Brain microvascular endothelial cell (primary cell): Measurements from ENCODE around the gene KAZN.

Source experiments
- DNase-seq: peaks from one replicate; pipeline ENCODE4 v3.0.0-alpha.2; 2020
- H3K27ac ChIP-seq: fragments of 250-450 bp; sonication (Bioruptor Pico); 2 replicates; pipeline ENCODE4 v1.5.1; 2020; ENCODE audit warnings: mild to moderate bottlenecking, moderate library complexity
- H3K27me3 ChIP-seq: fragments of 250-450 bp; sonication (Bioruptor Pico); replicated peaks from 2 replicates; pipeline ENCODE4 v1.5.1; 2020; ENCODE audit warnings: mild to moderate bottlenecking
- H3K36me3 ChIP-seq: fragments of 250-450 bp; sonication (Bioruptor Pico); replicated peaks from 2 replicates; pipeline ENCODE4 v1.5.1; 2020; ENCODE audit warnings: mild to moderate bottlenecking
- H3K4me3 ChIP-seq: 2 replicates; pipeline ENCODE4 v1.5.1; 2011; ENCODE audit warnings: low read depth, mild to moderate bottlenecking, control low read depth, low read length, moderate library complexity
- in situ Hi-C: cut with HindIII; loops from 2 replicates; pipeline ENCODE4 v1.10.0; 2017; ENCODE audit warnings: low sequenced_read_pairs, low pct_ligation_motif_present
- TF ChIP-seq, protein P1 (sequence below): IDR thresholded peaks from 2 replicates; pipeline ENCODE4 v1.5.1; 2011; ENCODE audit warnings: low read depth, mild to moderate bottlenecking, moderate library complexity, low read length, control low read depth, inconsistent platforms; ENCODE audit errors: missing control alignments

Gene KAZN

GRCh38 chr1:15013767-15014166 lies 415.3 kb downstream of the KAZN start:
- TF ChIP-seq, protein P1, sequence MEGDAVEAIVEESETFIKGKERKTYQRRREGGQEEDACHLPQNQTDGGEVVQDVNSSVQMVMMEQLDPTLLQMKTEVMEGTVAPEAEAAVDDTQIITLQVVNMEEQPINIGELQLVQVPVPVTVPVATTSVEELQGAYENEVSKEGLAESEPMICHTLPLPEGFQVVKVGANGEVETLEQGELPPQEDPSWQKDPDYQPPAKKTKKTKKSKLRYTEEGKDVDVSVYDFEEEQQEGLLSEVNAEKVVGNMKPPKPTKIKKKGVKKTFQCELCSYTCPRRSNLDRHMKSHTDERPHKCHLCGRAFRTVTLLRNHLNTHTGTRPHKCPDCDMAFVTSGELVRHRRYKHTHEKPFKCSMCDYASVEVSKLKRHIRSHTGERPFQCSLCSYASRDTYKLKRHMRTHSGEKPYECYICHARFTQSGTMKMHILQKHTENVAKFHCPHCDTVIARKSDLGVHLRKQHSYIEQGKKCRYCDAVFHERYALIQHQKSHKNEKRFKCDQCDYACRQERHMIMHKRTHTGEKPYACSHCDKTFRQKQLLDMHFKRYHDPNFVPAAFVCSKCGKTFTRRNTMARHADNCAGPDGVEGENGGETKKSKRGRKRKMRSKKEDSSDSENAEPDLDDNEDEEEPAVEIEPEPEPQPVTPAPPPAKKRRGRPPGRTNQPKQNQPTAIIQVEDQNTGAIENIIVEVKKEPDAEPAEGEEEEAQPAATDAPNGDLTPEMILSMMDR, result no peak
- in situ Hi-C loops, result no loop called here
- no peaks in the 10 kb centered on the region for H3K36me3 ChIP-seq

DNA sequence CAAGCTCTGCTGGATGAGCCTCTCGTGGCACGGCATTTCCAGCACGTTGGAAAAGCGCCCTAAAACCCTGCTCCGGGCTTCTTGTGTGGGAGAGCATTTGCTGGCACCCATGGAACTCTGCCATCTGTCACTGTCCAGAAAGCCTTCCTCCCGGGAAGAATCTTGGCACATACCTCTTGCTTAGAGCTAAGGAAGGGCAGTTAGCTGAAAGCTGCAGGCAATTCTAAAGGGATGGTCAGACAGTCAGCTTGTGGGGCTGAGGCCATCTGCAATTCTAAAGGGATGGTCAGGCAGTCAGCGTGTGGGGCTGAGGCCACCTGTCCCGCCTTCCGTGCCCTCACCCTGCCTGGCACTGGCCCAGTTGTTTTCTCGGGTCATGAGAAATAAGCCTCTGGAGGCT lies 416.0 kb downstream of the KAZN start:
- TF ChIP-seq, protein P1, result no peak
- in situ Hi-C loops, result no loop called here
- no peaks in the 10 kb centered on the region for H3K27me3 ChIP-seq

More at GRCh38 chr1:15013767-15014166, 415.3 kb downstream of the KAZN start:
- no peak for DNase-seq
- Histone ChIP-seq H3K27me3 (no peaks in the 10 kb centered on the region), H3K27ac (no peak overlapping the region), H3K4me3 (no peak overlapping the region)

DNA sequence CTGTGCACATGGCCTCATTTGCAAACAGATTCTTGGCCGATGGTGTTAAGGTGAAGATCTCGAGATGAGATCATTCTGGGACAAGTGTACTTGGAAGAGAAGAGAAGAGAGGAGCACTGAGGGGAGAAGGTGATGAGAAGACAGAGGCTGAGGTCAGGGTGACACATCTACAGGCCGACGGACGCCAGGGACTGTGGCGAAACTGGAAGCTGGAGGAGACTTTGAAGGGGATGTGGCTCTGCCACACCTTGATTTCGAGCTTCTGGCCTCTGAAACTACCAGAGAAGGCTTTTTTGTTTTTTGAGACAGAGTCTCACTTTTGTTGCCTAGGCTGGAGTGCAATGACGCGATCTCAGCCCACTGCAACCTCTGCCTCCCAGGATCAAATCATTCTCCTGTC lies 417.5 kb downstream of the KAZN start:
- no peak for DNase-seq
- H3K27me3 ChIP-seq, result no peaks in the 10 kb centered on the region
- in situ Hi-C loops, result no loop called here
- no peak overlapping the region for H3K4me3 ChIP-seq
- H3K27ac ChIP-seq, result no peak overlapping the region
- no peaks in the 10 kb centered on the region for H3K36me3 ChIP-seq
- TF ChIP-seq, protein P1, result no peak

More for the DNA sequence above, 416.0 kb downstream of the KAZN start:
- DNase-seq, result no peak
- H3K4me3 ChIP-seq, result no peak overlapping the region
- no peak overlapping the region for H3K27ac ChIP-seq
- no peaks in the 10 kb centered on the region for H3K36me3 ChIP-seq

- H3K4me3 ChIP-seq, result no peak overlapping the region
- TF ChIP-seq, protein P1, result no peak
- in situ Hi-C loops, result no loop called here
- H3K36me3 ChIP-seq, result no peaks in the 10 kb centered on the region
- H3K27ac ChIP-seq, result no peak overlapping the region
- DNase-seq, result no peak
- no peaks in the 10 kb centered on the region for H3K27me3 ChIP-seq
These were observed 418.0 kb downstream of the KAZN start for GRCh38 chr1:15016526-15016925.

DNA sequence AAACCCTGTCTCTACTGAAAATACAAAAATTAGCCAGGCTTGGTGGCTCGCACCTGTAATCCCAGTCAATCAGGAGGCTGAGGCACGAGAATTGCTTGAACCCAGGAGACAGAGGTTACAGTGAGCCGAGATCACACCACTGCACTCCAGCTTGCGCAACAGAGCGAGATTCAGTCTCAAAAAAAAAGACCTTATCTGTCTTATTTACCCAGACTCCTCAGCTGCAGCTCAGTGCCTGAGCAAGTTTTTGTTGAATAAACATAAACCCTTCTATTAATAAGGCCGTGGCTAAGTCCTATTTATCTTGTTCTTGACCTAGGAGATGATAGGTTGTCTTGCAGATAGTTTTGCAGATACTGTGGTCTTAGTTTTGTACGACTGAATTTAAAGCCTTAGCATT lies 418.6 kb downstream of the KAZN start:
- no peak overlapping the region for H3K27ac ChIP-seq
- in situ Hi-C loops, result no loop called here
- H3K4me3 ChIP-seq, result no peak overlapping the region
- DNase-seq, result no peak
- no peaks in the 10 kb centered on the region for H3K27me3 ChIP-seq
- TF ChIP-seq, protein P1, result no peak
- no peaks in the 10 kb centered on the region for H3K36me3 ChIP-seq

DNA sequence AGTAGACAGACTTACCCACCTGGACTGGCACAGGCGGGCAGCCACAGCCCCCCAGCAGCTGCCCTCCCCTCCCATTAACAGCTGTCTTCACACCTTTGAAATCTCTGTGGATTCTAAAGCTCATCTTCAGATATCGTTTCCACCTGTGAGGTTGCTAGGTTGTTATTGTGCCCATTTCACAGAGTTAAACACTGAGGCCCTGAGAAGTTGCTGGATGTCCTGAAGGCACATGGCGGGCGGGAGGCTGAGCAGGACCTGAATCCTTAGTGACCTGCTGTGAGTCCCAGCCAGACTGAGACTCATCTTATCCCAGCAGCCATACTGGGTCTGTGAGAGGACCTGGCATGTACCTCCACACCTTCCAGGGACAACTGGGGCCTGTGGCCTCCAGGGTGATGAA lies 420.3 kb downstream of the KAZN start:
- H3K27me3 ChIP-seq, result no peaks in the 10 kb centered on the region
- no peaks in the 10 kb centered on the region for H3K36me3 ChIP-seq
- H3K4me3 ChIP-seq, result no peak overlapping the region
- no peak for DNase-seq
- in situ Hi-C loops, result no loop called here
- H3K27ac ChIP-seq, result no peak overlapping the region
- TF ChIP-seq, protein P1, result no peak
